ENCODE results near the gene FAM193B. TPM values are rescaled to one million over a fixed set of nuclear protein-coding genes. Genes with fewer than 3 reads are reported as not detected.

The FAM193B gene
- total and polyA plus RNA-seq, 9 of the 15 experiments (the other 6 are each of a cell fraction or from before 2014, with no cell fraction given), result 4.4 to 76.4 (median 37.3) TPM

DNA sequence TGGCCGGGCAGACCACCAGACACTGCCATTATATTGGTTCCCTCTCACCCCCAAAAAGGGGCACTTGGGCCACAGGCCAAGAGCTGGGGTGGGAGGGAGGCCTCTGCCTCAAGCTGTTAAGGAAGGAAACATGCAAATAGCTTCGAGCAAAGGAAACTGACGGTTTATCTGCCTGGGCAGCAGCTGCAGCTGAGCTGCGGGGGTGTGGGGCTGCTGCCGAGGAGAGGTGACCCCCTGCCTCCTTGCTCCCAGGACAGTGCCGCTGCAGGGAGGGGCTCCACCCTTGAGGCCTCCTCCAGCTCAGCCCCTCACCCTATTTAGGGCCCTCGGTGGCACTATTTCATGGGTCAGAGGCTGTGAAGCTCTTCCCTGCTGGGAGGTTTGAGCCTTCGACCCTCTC lies 45.5 kb downstream of the FAM193B start (continued):
- TF ChIP-seq, protein P1, sequence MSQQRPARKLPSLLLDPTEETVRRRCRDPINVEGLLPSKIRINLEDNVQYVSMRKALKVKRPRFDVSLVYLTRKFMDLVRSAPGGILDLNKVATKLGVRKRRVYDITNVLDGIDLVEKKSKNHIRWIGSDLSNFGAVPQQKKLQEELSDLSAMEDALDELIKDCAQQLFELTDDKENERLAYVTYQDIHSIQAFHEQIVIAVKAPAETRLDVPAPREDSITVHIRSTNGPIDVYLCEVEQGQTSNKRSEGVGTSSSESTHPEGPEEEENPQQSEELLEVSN (IDR thresholded peaks at IDR 0.05; ENCODE audit: borderline replicate concordance in 1 of 2, extremely low read depth in 1 of 2, insufficient read depth in 1 of 2, insufficient read length in 1 of 2, low read depth in 1 of 2, low read length in 1 of 2, poor library complexity in 1 of 2, severe bottlenecking in 1 of 2), result peak in 1 of 2 experiments; percentile 41
- no peak for TF ChIP-seq NR4A1 (CRISPR knock-in tag; IDR thresholded peaks at IDR 0.05)
- no peak for TF ChIP-seq NR4A1 (tag; IDR thresholded peaks at IDR 0.05)
- peak; percentile 86 for TF ChIP-seq CBFA2T2 (conservative IDR thresholded peaks at IDR 0.05)
- no peak for TF ChIP-seq TCF7 (IDR thresholded peaks at IDR 0.05; ENCODE audit: borderline replicate concordance)
- TF ChIP-seq COPS2 (conservative IDR thresholded peaks at IDR 0.05), result no peak
- peak; percentile 81 for TF ChIP-seq TEAD4 (IDR thresholded peaks at IDR 0.05; ENCODE audit: low read length)
- no peak for TF ChIP-seq TEAD4 (CRISPR knock-in tag; IDR thresholded peaks at IDR 0.05; ENCODE audit: borderline replicate concordance)
- TF ChIP-seq LEF1 (IDR thresholded peaks at IDR 0.05), result peak; percentile 58; the same call in 1 of the 2 replicates

DNA sequence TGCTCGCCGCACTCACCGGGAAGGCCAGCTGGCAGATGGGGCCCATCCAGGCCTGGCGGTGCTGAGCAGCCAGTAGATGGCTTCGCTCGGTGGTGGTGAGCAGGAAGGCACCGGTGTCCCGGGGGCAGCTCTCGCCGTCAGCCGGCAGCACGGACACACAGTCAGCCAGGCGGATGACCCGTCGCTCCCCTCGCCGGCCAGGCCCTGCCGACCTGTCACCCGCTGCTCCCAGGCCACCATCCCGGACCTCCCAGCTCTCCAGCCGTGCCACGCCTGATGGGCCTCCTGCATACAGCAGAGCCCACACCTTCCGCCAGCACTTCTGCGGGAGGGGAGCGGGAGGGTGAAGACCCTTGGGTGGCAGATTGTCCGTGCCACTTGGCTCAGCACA lies 46.1 kb downstream of the FAM193B start:
- TF ChIP-seq POLR2G (IDR thresholded peaks at IDR 0.05; ENCODE audit: low read depth, low read length) (0 out of 2 replicates have a peak, but pooled peaks have one; percentile 27), RBFOX2 (IDR thresholded peaks at IDR 0.05; ENCODE audit: low read depth, low read length) (peak; percentile 58; the same call in 1 of the 2 replicates), THRAP3 (IDR thresholded peaks at IDR 0.05; ENCODE audit: borderline replicate concordance) (0 out of 2 replicates have a peak, but pooled peaks have one; percentile 52), ZNF431 (CRISPR knock-in tag; IDR thresholded peaks at IDR 0.05) (no peak), KLF13 (tag; IDR thresholded peaks at IDR 0.05; ENCODE audit: borderline replicate concordance, low read depth) (no peak), ZNF384 (IDR thresholded peaks at IDR 0.05; ENCODE audit: low read depth, low read length) (no peak)
- TF ChIP-seq, protein P2, sequence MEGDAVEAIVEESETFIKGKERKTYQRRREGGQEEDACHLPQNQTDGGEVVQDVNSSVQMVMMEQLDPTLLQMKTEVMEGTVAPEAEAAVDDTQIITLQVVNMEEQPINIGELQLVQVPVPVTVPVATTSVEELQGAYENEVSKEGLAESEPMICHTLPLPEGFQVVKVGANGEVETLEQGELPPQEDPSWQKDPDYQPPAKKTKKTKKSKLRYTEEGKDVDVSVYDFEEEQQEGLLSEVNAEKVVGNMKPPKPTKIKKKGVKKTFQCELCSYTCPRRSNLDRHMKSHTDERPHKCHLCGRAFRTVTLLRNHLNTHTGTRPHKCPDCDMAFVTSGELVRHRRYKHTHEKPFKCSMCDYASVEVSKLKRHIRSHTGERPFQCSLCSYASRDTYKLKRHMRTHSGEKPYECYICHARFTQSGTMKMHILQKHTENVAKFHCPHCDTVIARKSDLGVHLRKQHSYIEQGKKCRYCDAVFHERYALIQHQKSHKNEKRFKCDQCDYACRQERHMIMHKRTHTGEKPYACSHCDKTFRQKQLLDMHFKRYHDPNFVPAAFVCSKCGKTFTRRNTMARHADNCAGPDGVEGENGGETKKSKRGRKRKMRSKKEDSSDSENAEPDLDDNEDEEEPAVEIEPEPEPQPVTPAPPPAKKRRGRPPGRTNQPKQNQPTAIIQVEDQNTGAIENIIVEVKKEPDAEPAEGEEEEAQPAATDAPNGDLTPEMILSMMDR (IDR thresholded peaks at IDR 0.05 in 2 of 3, conservative IDR thresholded peaks at IDR 0.05 in 1 of 3; ENCODE audit: insufficient read depth in 2 of 3, low read depth in 1 of 3, low read length in 3 of 3), result no peak
- TF ChIP-seq, protein P3, sequence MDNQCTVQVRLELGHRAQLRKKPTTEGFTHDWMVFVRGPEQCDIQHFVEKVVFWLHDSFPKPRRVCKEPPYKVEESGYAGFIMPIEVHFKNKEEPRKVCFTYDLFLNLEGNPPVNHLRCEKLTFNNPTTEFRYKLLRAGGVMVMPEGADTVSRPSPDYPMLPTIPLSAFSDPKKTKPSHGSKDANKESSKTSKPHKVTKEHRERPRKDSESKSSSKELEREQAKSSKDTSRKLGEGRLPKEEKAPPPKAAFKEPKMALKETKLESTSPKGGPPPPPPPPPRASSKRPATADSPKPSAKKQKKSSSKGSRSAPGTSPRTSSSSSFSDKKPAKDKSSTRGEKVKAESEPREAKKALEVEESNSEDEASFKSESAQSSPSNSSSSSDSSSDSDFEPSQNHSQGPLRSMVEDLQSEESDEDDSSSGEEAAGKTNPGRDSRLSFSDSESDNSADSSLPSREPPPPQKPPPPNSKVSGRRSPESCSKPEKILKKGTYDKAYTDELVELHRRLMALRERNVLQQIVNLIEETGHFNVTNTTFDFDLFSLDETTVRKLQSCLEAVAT (IDR thresholded peaks at IDR 0.05), result peak in 1 of 2 experiments; percentile 52; a peak in 1 of 4 replicates
- peak overlapping the region; percentile 80 for H3K27ac ChIP-seq (ENCODE audit: extremely low read depth, low read depth, low read length)
- no peaks in the 10 kb centered on the region for H3K9me3 ChIP-seq (replicated peaks; ENCODE audit: control insufficient read depth, insufficient read depth, low read depth, low read length)
- 90% methylated on average over 18 of the region's 26 CpGs for WGBS (ENCODE audit: insufficient coverage, low coverage, missing lambda C conversion rate)
- no peak overlapping the region for H3K4me3 ChIP-seq
- in situ Hi-C loops (cut with MboI), result no loop called here
- peak overlapping the region; percentile 75 for H3K4me2 ChIP-seq (ENCODE audit: insufficient read depth, low read length)
- H2AFZ ChIP-seq (ENCODE audit: low read depth, low read length), result no peak overlapping the region
- CTCF ChIA-PET (ENCODE audit: low intra/inter-chr PET ratio), result no interaction called here
- no TSS peak for BruUV-seq (replicated peaks)
- no peaks in the 10 kb centered on the region for H3K9me1 ChIP-seq (ENCODE audit: control insufficient read depth, insufficient read depth, low read length)
- POLR2A ChIA-PET, result interaction anchor here (0.6 to 4.5 kb wide), 7 partner anchors 9 to 26 kb away, joined by 3 to 26 read pairs (median 8); partner anchors contain the start of gene PDLIM7
- H3K4me1 ChIP-seq (replicated peaks in 1 of 2; ENCODE audit: control insufficient read depth in 2 of 2, insufficient read depth in 2 of 2, low read length in 2 of 2), result peaks cover 27 to 69% of the 10 kb centered on the region in 2 experiments
- DNase-seq (ENCODE audit: extremely low read depth in 1 of 4, low spot score in 3 of 4) (no peak), ATAC-seq (no peak), FAIRE-seq (no peak)
- intact Hi-C loops (cut with micrococcal nuclease), result no loop called here
- peaks cover 55% of the 10 kb centered on the region for H3K36me3 ChIP-seq (ENCODE audit: control insufficient read depth, insufficient read depth, low read length)
- no peaks in the 10 kb centered on the region for H3K27me3 ChIP-seq (ENCODE audit: control insufficient read depth in 2 of 2, insufficient read depth in 2 of 2, low read length in 2 of 2)
- H4K20me1 ChIP-seq (replicated peaks; ENCODE audit: control insufficient read depth, insufficient read depth, low read length), result no peaks in the 10 kb centered on the region
- peaks cover 15% of the 10 kb centered on the region; the same call in 2 of the 3 replicates for H3K79me2 ChIP-seq (ENCODE audit: control insufficient read depth, insufficient read depth, low read length)
- peak overlapping the region; percentile 66 to 89 for H3K9ac ChIP-seq (ENCODE audit: insufficient read depth in 1 of 2, low read depth in 2 of 2, low read length in 2 of 2)

Data from K562 (cell line).